ENCODE results near the gene KANSL1.

KANSL1 gene

DNA sequence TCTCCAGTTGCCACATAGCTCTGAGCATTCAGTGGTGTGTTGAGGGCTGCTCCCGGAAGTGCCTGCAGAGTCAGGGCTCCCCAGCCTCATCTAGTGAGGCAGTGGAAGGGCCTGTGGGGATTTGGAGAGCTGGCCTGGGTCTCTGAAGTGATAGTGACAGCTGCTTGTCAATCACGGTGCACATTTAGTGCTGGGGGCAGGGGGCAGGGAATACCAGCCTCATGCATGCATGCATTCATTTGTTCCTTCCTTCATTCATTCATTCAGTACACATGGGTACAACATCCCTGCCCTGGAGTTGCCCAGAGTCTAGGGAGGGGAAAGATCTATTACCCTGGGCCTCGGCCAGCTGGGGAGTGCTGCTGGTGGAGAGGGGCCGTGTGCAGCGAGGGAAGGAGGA is 205.5 kb downstream of the KANSL1 start:
- Histone ChIP-seq H4K8ac (ENCODE audit: low read length) (no peak overlapping the region), H3K79me1 (replicated peaks; ENCODE audit: low read length, poor library complexity, severe bottlenecking) (no peaks in the 10 kb centered on the region), H3K9ac (ENCODE audit: low read length) (no peak overlapping the region), H3K18ac (ENCODE audit: low read depth in 1 of 2, low read length in 2 of 2) (no peak overlapping the region), H3K27me3 (ENCODE audit: control insufficient read depth in 1 of 2, insufficient read depth in 1 of 2, low read length in 2 of 2) (peaks cover 22 to 48% of the 10 kb centered on the region in 2 experiments), H3K4me1 (ENCODE audit: control insufficient read depth, insufficient read depth, low read depth, low read length) (no peaks in the 10 kb centered on the region), H2AFZ (ENCODE audit: low read depth, low read length) (no peak overlapping the region), H3K9me3 (ENCODE audit: control insufficient read depth, low read length) (no peaks in the 10 kb centered on the region), H3K23ac (ENCODE audit: low read length in 2 of 2) (no peak overlapping the region), H3K4me3 (ENCODE audit: insufficient read depth in 1 of 2, low read depth in 1 of 2, low read length in 2 of 2) (no peak overlapping the region), H3K4ac (ENCODE audit: low read depth in 1 of 2, low read length in 2 of 2) (no peak overlapping the region), H3K4me2 (ENCODE audit: low read length, poor library complexity, severe bottlenecking) (no peak overlapping the region), H3K14ac (ENCODE audit: low read length in 2 of 2) (no peak overlapping the region), H2BK15ac (ENCODE audit: low read depth, poor library complexity, severe bottlenecking) (no peak overlapping the region), H3K27ac (ENCODE audit: low read length, poor library complexity, severe bottlenecking) (no peak overlapping the region), H2BK5ac (ENCODE audit: low read depth, low read length, poor library complexity, severe bottlenecking) (no peak overlapping the region), H3K36me3 (ENCODE audit: control insufficient read depth in 1 of 2, insufficient read depth in 2 of 2, low read depth in 1 of 2, low read length in 2 of 2) (no peaks in the 10 kb centered on the region), H2BK12ac (ENCODE audit: low read length in 2 of 2) (no peak overlapping the region), H2BK120ac (ENCODE audit: low read depth, low read length) (no peak overlapping the region), H4K91ac (ENCODE audit: low read length) (no peak overlapping the region), H2AK5ac (ENCODE audit: low read length, severe bottlenecking) (no peak overlapping the region)
- no peak for DNase-seq
- 83% methylated on average over 5 of the region's 5 CpGs for WGBS

DNA sequence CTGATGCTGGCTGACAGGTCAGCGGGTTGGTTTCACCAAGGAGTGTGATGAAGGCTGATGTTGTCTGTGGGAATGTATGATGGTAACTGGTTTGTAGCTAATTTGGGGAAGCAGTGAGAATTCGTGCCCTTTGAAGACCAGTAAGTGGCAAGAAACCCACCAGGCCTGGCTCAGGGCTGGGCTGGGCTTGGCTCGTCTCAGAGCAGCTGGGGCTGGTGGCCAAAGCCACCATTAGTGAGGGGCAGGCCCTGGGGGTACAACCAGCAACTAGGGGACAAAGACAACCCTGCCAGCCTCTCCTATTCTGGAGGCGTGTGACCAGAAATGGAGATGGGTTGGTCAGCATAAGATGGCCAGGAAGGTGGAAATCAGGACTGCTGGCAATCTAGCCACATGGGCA is 207.2 kb downstream of the KANSL1 start:
- no peak overlapping the region for H3K18ac ChIP-seq (ENCODE audit: low read depth in 1 of 2, low read length in 2 of 2)
- no peak overlapping the region for H3K9ac ChIP-seq (ENCODE audit: low read length)
- H3K27ac ChIP-seq (ENCODE audit: low read length, poor library complexity, severe bottlenecking): no peak overlapping the region
- no peak overlapping the region for H4K8ac ChIP-seq (ENCODE audit: low read length)
- H3K4me3 ChIP-seq (ENCODE audit: insufficient read depth in 1 of 2, low read depth in 1 of 2, low read length in 2 of 2): no peak overlapping the region
- peaks cover 27 to 59% of the 10 kb centered on the region in 2 experiments for H3K27me3 ChIP-seq (ENCODE audit: control insufficient read depth in 1 of 2, insufficient read depth in 1 of 2, low read length in 2 of 2)
- H3K4me2 ChIP-seq (ENCODE audit: low read length, poor library complexity, severe bottlenecking): no peak overlapping the region
- H2BK5ac ChIP-seq (ENCODE audit: low read depth, low read length, poor library complexity, severe bottlenecking): no peak overlapping the region
- H3K14ac ChIP-seq (ENCODE audit: low read length in 2 of 2): peak overlapping the region in 1 of 2 experiments; percentile 48
- no peak overlapping the region for H2AFZ ChIP-seq (ENCODE audit: low read depth, low read length)
- no peaks in the 10 kb centered on the region for H3K9me3 ChIP-seq (ENCODE audit: control insufficient read depth, low read length)
- no peak for DNase-seq
- no peaks in the 10 kb centered on the region for H3K36me3 ChIP-seq (ENCODE audit: control insufficient read depth in 1 of 2, insufficient read depth in 2 of 2, low read depth in 1 of 2, low read length in 2 of 2)
- WGBS: 79% methylated on average over 4 of the region's 4 CpGs
- H4K91ac ChIP-seq (ENCODE audit: low read length): no peak overlapping the region
- H2BK120ac ChIP-seq (ENCODE audit: low read depth, low read length): no peak overlapping the region
- no peaks in the 10 kb centered on the region for H3K79me1 ChIP-seq (replicated peaks; ENCODE audit: low read length, poor library complexity, severe bottlenecking)
- H2AK5ac ChIP-seq (ENCODE audit: low read length, severe bottlenecking): no peak overlapping the region
- H3K4ac ChIP-seq (ENCODE audit: low read depth in 1 of 2, low read length in 2 of 2): no peak overlapping the region
- no peaks in the 10 kb centered on the region for H3K4me1 ChIP-seq (ENCODE audit: control insufficient read depth, insufficient read depth, low read depth, low read length)
- H2BK12ac ChIP-seq (ENCODE audit: low read length in 2 of 2): no peak overlapping the region
- H2BK15ac ChIP-seq (ENCODE audit: low read depth, poor library complexity, severe bottlenecking): no peak overlapping the region
- no peak overlapping the region for H3K23ac ChIP-seq (ENCODE audit: low read length in 2 of 2)

DNA sequence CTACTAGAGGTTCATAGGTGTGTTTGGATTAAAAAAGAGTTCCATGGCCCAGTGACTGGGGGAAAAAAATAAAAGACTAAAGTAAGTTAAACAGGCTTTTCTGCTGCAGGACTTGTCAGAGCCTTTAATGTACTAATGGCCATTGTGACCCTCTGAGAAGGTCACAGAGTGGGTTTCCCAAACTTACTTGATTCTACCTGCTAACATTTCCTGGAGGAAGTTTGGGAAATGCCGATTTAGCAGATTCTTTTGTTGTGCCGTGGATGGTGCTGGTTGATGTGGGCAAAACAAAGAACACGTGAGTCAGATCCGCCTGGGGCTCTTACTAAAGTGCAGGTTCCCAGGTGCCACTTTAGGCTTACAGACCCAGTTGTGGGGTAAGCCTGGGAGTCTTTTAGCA is 207.8 kb downstream of the KANSL1 start:
- Histone ChIP-seq H3K9me3 (ENCODE audit: control insufficient read depth, low read length) (no peaks in the 10 kb centered on the region), H3K14ac (ENCODE audit: low read length in 2 of 2) (no peak overlapping the region), H3K27ac (ENCODE audit: low read length, poor library complexity, severe bottlenecking) (no peak overlapping the region), H3K36me3 (ENCODE audit: control insufficient read depth in 1 of 2, insufficient read depth in 2 of 2, low read depth in 1 of 2, low read length in 2 of 2) (no peaks in the 10 kb centered on the region), H3K4me3 (ENCODE audit: insufficient read depth in 1 of 2, low read depth in 1 of 2, low read length in 2 of 2) (no peak overlapping the region), H4K91ac (ENCODE audit: low read length) (no peak overlapping the region), H3K27me3 (ENCODE audit: control insufficient read depth in 1 of 2, insufficient read depth in 1 of 2, low read length in 2 of 2) (peaks cover 26 to 64% of the 10 kb centered on the region in 2 experiments), H3K23ac (ENCODE audit: low read length in 2 of 2) (no peak overlapping the region), H2BK15ac (ENCODE audit: low read depth, poor library complexity, severe bottlenecking) (no peak overlapping the region), H3K4me2 (ENCODE audit: low read length, poor library complexity, severe bottlenecking) (no peak overlapping the region), H2AFZ (ENCODE audit: low read depth, low read length) (no peak overlapping the region), H2BK12ac (ENCODE audit: low read length in 2 of 2) (no peak overlapping the region), H4K8ac (ENCODE audit: low read length) (no peak overlapping the region), H2BK120ac (ENCODE audit: low read depth, low read length) (no peak overlapping the region), H3K4me1 (ENCODE audit: control insufficient read depth, insufficient read depth, low read depth, low read length) (peaks cover 3% of the 10 kb centered on the region), H3K79me1 (replicated peaks; ENCODE audit: low read length, poor library complexity, severe bottlenecking) (no peaks in the 10 kb centered on the region), H3K4ac (ENCODE audit: low read depth in 1 of 2, low read length in 2 of 2) (no peak overlapping the region), H2AK5ac (ENCODE audit: low read length, severe bottlenecking) (no peak overlapping the region), H2BK5ac (ENCODE audit: low read depth, low read length, poor library complexity, severe bottlenecking) (no peak overlapping the region), H3K9ac (ENCODE audit: low read length) (no peak overlapping the region), H3K18ac (ENCODE audit: low read depth in 1 of 2, low read length in 2 of 2) (no peak overlapping the region)
- no peak for DNase-seq
- WGBS: 91% methylated on average over 4 of the region's 4 CpGs

DNA sequence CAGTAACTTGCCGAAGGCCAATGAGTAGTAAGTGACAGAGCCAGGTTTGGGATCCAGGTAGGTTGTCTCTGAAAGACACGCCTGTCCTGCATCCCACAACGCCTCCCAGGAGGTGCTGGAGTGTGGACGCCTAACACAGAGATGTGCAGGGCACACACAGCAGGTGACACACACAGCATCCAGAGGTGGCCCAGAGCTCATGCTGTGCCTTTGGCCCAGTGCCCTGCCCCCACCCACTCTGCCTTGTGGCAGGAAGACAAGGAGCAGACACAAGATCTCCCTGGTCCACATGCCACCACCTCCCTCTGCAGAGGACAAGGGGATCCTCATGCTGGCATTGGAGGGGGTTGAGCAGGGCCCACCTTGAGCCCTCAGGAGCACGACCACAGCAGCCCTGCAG is 208.9 kb downstream of the KANSL1 start:
- Histone ChIP-seq H2BK5ac (ENCODE audit: low read depth, low read length, poor library complexity, severe bottlenecking) (no peak overlapping the region), H3K9me3 (ENCODE audit: control insufficient read depth, low read length) (no peaks in the 10 kb centered on the region), H3K79me1 (replicated peaks; ENCODE audit: low read length, poor library complexity, severe bottlenecking) (no peaks in the 10 kb centered on the region), H3K36me3 (ENCODE audit: control insufficient read depth in 1 of 2, insufficient read depth in 2 of 2, low read depth in 1 of 2, low read length in 2 of 2) (no peaks in the 10 kb centered on the region), H2BK12ac (ENCODE audit: low read length in 2 of 2) (no peak overlapping the region), H2AFZ (ENCODE audit: low read depth, low read length) (no peak overlapping the region), H3K23ac (ENCODE audit: low read length in 2 of 2) (no peak overlapping the region), H2BK120ac (ENCODE audit: low read depth, low read length) (no peak overlapping the region), H3K14ac (ENCODE audit: low read length in 2 of 2) (no peak overlapping the region), H3K4me3 (ENCODE audit: insufficient read depth in 1 of 2, low read depth in 1 of 2, low read length in 2 of 2) (no peak overlapping the region), H3K18ac (ENCODE audit: low read depth in 1 of 2, low read length in 2 of 2) (no peak overlapping the region), H3K4me1 (ENCODE audit: control insufficient read depth, insufficient read depth, low read depth, low read length) (peaks cover 3% of the 10 kb centered on the region), H3K9ac (ENCODE audit: low read length) (no peak overlapping the region), H2BK15ac (ENCODE audit: low read depth, poor library complexity, severe bottlenecking) (no peak overlapping the region), H3K4ac (ENCODE audit: low read depth in 1 of 2, low read length in 2 of 2) (no peak overlapping the region), H3K27me3 (ENCODE audit: control insufficient read depth in 1 of 2, insufficient read depth in 1 of 2, low read length in 2 of 2) (peaks cover 26 to 68% of the 10 kb centered on the region in 2 experiments), H4K8ac (ENCODE audit: low read length) (no peak overlapping the region), H3K27ac (ENCODE audit: low read length, poor library complexity, severe bottlenecking) (no peak overlapping the region), H3K4me2 (ENCODE audit: low read length, poor library complexity, severe bottlenecking) (no peak overlapping the region), H2AK5ac (ENCODE audit: low read length, severe bottlenecking) (no peak overlapping the region), H4K91ac (ENCODE audit: low read length) (peak overlapping the region; percentile 52)
- DNase-seq: no peak
- 83% methylated on average over 5 of the region's 5 CpGs for WGBS

All from mesenchymal stem cell (in vitro differentiated cells and primary cell).